GM18505 (cell line): ENCODE results near the gene PTGIR.
"Not testable (repeated sequence)": the region's sequence is repeated elsewhere in the genome, so short reads cannot be mapped to it uniquely, and the experiment has no call there.

ENCODE experiments used
- ATAC-seq: cut with Tn5 transposase; IDR thresholded peaks from one replicate; pipeline ENCODE4 v1.9.1; 2021; ENCODE audit not compliant: unreplicated experiment
- POLR2A ChIP-seq: IDR thresholded peaks from 4 replicates; pipeline ENCODE4 v1.6.1; 2011; ENCODE audit warnings: borderline replicate concordance; ENCODE audit not compliant: insufficient read depth, insufficient read length; ENCODE audit errors: extremely low read depth

PTGIR gene

DNA sequence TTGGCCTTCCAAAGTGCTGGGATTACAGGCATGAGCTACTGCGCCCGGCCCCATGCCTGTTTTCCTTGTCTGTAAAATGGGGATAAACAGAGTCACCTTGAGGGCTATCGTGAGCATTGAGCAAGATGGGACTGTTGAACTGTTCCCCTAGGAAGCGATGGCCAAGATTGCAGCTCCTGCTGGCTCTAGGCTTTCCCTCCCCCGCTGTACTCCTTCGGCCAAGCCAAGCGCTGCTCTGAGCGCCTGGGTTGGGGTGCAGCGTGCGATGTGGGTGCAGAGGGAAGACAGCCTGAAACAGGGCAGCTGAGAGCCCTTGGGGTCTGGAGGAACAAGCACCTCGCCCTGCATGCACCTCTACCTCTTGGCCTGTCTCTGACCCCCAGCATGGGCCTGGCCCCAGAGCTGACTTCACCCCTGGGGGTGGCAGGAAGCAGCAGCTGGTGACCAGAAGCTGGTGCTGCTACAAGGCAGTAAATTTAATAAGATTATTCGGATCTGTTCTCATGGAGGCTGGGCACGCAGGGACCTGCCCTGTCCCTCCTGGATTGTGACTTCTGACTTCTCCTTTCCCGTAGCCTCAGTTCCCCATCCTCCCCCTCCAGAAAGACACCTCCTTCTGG, 5.8 kb upstream of the PTGIR start:
- no peak for ATAC-seq
- no peak for TF ChIP-seq POLR2A

DNA sequence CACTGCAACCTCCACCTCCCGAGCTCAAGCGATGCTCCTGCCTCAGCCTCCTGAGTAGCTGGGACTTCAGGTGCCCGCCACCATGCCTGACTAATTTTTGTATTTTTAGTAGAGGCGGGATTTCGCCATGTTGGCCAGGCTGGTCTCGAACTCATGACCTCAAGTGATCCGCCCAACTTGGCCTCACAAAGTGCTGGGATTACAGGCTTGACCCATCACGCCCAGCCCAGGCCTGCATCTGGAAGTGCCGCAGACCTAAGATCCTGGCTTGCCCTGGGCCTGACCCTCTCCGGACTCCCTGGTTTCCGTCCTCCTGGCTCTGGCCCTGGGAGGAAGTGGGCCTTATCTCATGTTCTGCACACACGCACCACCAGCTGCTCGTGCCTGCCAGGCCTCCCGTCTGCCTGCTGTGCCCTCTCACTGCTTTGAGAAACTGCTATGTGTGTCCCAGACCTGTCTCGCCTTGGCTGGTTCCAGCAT, 4.7 kb upstream of the PTGIR start:
- ATAC-seq, result no peak
- no peak for TF ChIP-seq POLR2A

DNA sequence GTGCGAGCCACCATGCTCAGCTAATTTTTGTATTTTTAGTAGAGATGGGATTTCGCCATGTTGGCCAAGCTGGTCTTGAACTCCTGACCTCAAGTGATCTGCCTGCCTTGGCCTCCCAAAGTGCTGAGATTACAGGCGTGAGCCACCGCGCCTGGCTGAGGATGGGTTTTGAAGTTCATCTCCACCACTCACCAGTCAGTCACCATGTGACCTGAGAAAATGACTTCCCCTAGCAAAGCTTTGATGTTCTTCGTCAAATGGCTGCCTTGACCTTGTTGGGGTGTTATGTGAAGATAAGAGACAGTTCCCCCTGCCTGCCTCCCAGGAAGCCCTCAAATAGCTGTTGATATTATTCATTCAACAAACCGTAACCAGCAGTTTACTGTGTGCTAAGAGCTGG, 4.1 kb upstream of the PTGIR start:
- not testable (repeated sequence) for ATAC-seq

DNA sequence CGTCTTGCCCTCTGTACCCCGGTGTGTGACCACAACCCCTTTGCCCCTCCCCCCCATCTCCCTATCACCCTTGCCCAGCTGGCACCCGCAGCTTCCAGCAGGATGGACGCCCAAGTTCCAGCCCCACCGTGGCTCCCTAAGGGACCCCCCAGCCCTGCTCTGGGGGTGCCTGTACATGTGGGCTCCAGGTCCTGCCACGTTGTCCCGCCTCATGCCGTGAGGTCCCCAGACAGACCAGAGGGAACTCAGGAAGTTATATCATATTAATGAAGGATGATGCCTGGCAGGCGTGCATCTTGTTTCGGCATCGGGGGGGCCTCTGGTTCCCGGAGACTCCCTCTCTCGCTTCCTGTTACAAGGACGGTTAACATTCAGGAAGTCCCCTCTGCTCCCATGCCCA, 1.6 kb upstream of the PTGIR start:
- TF ChIP-seq POLR2A, result no peak
- ATAC-seq, result no peak

DNA sequence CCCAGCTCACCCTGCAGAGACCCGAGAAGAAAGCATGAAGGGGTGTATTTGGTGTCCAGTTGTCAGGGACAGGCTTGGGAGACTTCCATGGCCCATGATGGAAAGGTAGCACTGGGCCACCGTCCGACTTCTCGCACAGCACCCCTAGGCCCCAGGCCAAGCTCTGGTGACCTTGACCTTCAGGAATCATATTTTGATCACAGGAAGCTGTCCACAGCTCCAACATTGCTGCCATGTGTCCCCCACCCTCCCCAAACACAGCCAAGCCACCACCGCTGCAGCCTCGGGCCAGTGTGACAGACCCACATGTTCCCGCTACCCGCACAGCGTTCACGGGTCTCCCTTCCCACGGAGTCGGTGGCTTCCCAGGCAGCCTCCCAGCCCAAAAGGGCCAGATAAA, 842 bp upstream of the PTGIR start:
- TF ChIP-seq POLR2A, result no peak
- no peak for ATAC-seq

DNA sequence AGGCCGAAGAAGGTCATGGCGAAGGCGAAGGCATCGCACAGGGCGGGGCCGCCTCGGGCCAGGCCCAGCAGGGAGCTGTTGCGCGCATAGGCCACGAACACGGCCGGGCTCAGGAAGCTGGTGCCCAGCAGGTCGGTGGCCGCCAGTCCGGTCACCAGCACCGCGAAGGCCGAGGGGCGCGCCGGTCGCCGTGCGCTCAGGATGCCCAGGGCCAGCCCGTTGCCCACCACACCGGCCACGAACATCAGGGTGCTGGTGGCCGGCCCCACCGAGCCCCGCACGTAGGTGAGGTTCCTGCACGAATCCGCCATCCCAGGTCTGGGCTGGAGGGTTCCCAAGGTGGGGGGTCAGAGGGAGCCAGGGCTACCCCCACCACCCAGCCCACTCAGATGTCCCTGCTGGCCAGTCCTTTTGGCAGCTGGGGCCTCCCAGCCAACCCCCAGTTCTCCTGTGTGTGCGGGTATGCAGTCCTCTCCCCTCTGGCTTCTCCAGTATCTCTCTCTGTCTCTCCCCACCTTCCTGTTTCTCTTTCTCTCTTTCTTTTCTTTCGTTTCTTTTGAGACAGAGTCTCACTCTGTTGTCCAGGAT, 880 bp downstream of the PTGIR start:
- no peak for TF ChIP-seq POLR2A
- no peak for ATAC-seq

DNA sequence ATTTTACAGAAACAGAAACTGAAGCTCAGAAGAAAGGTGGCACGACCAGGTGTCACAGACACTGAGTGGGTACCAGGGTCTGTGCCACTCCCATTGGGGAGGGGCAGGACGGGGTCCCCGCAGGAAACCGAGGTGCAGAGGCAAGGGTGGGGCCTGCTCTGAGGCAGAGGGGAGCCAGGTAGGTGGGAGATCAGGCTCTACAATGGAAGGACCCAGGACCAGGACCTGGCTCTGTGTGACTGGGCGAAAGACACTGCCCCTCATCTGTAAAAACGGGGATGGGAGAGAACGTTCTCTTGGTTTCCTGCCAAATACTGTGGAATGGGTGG, 2.8 kb downstream of the PTGIR start:
- ATAC-seq, result no peak
- no peak for TF ChIP-seq POLR2A

DNA sequence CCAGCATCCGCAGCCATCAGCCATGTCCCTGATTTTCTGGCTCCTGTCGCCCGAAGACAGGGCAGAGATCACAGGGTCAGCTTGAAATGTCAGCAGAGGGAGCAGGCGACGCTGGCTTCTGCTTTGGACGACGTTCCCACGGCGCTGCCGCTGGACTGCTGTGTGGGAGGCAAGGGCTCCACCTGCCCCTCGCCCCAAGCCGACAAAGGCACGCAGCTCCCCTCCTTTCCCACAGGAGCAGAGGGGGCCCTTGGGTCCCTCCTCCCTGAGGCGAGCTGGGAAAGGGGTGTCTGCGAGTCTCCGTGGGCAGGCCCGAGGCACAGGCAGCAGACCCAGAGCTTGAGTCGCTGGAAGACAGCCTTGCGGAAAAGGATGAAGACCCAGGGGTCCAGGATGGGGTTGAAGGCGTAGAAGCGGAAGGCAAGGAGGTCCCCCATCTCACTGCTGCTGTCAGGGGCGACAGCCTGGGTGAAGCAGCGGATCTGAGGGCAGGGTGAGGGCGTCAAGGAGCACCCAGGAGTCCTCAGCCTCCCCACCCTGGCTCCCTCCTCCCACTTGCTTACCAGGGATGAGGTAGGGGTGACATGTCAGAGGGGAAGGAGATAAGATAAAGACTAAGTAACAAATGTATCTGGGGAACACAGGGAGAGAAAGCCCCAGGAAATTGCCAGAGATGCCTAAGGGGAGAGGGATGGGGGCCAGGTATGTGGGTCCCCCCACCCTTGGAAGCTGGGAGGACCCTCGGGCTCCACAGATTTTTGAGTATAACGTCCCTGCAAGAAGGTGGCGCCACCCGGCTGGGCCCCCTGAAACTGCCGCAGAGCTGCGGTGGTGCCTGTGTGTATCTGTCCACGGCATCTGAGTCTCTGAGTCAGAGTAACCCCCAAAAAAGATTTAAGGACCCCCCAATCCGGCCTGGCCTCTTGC, 3.4 kb downstream of the PTGIR start:
- TF ChIP-seq POLR2A, result no peak
- no peak for ATAC-seq

DNA sequence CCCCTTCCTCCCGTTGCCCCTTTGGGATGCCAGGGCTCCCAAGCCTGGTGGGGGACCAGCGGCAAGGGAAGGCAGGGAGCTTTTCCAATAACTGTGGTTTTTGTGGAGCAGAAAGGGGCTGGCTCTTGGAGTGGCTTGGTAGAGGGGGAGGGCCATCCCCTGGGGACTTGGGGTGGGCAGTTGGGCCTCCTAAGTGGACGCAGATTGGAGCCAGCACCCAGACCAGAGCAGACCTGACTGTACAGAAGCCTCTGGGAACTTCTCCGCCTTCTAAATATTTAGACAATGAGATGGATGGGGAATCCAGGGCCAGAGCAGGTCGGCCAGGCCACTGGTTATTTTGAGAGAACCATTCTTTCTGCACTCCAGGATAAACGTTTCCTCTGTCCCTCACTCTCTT, 4.2 kb downstream of the PTGIR start:
- ATAC-seq, result no peak
- no peak for TF ChIP-seq POLR2A

DNA sequence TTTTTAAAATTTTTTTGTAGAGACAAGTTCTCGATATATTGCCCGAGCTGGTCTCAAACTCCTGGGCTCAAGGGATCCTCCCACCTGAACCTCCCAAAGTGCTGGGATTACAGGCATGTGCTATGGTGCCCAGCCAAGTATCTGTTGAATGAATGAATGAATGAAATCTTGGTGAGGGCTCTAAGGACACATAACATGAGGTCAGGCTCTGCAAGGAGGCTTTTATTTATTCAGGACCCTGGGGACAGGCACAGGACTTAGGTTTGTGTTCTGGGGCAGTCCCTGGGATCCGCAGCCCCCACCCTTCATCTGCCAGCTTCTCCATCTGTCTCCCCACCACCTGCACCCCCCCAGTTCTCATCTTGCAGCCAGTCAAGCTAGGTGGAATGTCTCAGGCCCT, 4.6 kb downstream of the PTGIR start:
- ATAC-seq, result no peak
- TF ChIP-seq POLR2A, result no peak

DNA sequence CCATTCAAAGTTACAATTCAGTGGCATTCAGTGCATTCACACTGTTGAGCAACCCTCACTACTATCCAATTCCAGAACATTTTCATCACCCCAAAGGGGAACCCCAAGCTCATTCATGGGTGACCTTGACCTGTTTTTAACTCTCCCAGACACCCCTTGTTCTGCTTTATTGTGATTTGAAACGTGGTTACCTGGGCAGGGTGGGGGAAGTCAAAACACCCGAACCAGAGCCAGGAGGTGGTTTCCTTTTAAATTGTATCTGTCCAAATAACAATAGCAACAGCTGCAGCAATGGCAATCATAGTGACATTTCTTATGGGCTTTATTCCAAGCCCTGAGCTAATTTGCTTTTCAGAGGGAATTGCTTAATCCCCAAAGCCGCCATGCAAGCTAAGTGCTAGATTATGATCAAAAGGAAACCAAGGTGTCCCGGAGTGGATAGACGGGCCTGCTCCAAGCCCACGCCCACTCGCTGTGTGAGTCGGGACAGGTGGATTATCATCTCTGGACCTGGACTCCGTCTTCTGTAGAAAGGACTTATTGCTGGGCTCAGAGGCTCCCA, 6.1 kb downstream of the PTGIR start:
- TF ChIP-seq POLR2A, result no peak
- no peak for ATAC-seq

DNA sequence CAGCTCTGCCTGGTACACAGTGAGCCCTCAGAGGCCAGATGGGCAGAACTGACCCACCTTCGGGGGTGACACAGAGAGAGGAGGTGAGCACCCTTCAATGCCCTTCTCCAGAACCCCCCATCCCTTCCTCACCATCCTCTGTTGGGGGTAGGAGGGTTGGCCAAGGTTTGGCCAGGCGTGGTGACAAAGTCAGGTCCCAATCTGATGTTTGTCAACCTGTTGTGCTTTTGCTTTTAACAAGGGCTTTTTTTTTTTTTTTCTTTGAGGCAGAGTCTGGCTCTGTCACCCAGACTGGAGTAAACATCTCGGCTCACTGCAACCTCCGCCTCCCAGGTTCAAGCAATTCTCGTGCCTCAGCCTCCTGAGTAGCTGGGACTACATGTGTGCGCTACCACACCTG, 7.3 kb downstream of the PTGIR start:
- TF ChIP-seq POLR2A, result no peak
- ATAC-seq, result no peak

DNA sequence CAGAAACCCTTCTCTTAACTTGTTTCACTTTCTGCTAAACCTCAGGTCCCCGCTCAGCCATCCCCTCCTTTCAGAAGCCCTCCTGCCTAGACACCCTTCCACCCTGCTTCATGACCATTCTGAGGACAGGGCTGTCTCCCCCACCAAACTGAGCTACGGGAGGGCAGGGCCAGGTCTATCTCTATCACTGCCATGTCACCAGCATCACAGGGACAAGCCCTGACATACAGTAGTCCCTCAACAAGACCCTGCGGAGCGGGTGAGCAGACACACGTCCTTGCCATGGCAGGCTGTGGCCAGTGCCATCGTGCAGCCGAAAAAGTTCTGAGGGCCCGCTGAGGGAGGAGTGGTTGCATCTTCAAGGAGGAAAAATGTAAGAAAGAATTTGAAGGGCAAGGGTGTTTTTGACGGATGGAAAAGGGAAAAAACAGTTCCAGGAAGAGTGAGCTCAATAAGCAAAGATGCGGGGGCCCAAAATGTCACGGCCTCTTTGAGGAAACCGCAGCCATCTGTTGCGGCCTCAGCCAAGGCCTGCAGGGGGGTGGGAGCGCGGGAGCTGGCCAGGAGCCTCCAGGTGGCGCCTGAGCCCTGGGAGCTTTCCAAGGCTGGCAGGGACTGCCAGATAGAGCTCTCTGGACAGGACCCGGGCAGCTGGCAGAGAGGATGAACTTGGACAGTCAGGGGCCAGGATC, 8.1 kb downstream of the PTGIR start:
- ATAC-seq, result no peak
- TF ChIP-seq POLR2A, result no peak
